ENCODE measurements around the gene E2F3.

DNA sequence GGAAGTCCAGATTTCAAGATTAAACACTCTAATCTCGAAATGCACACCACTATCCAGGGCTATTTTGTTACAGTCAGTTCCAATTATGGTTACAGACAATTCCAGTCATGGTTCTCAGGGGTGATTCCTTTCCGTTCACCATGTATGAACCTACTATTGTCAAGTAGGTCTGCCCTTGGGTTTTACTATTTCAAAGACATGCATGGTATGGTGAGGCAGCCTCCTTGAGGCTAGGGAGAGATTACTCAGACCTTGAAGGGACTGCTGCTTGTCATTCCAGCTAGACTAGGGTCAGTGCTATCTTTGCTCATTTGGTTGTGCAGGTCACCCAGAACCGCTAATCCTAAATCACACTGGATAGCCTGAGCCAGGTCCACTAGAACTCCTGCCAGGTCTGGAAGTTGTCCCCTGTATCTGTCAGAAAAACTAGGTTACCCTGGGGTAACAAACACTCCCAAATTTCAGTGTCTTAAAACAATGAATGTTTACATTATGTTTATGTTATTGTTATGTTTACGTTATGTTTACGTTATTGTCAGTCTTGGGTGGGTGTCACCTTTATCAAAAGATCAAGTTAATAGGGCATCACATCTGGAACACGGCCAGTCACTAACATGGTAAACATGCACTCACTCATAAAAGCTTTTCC is 41.1 kb upstream of the E2F3 start:
- TF ChIP-seq, protein P1, sequence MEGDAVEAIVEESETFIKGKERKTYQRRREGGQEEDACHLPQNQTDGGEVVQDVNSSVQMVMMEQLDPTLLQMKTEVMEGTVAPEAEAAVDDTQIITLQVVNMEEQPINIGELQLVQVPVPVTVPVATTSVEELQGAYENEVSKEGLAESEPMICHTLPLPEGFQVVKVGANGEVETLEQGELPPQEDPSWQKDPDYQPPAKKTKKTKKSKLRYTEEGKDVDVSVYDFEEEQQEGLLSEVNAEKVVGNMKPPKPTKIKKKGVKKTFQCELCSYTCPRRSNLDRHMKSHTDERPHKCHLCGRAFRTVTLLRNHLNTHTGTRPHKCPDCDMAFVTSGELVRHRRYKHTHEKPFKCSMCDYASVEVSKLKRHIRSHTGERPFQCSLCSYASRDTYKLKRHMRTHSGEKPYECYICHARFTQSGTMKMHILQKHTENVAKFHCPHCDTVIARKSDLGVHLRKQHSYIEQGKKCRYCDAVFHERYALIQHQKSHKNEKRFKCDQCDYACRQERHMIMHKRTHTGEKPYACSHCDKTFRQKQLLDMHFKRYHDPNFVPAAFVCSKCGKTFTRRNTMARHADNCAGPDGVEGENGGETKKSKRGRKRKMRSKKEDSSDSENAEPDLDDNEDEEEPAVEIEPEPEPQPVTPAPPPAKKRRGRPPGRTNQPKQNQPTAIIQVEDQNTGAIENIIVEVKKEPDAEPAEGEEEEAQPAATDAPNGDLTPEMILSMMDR (conservative IDR thresholded peaks at IDR 0.05 in 1 of 2, IDR thresholded peaks at IDR 0.05 in 1 of 2; ENCODE audit: extremely low read depth in 1 of 2, insufficient read depth in 1 of 2, low read depth in 1 of 2, low read length in 2 of 2) = no peak
- no peak for TF ChIP-seq EZH2 (IDR thresholded peaks at IDR 0.05; ENCODE audit: borderline replicate concordance, low read length)
